Stimulated activated CD4-positive, alpha-beta T cell treated with anti-CD3 and anti-CD28 coated beads, Interleukin-15, amount 100 ng/mL, for 1 hour (primary cell): ENCODE data around the gene KRT1.

Experiments
- DNase-seq, 2 donors: peaks; one replicate each; pipeline ENCODE4 v3.0.0-alpha.2; 2020; ENCODE audit warnings: low read depth in 1 of 2, low spot score in 1 of 2

Gene KRT1

DNA sequence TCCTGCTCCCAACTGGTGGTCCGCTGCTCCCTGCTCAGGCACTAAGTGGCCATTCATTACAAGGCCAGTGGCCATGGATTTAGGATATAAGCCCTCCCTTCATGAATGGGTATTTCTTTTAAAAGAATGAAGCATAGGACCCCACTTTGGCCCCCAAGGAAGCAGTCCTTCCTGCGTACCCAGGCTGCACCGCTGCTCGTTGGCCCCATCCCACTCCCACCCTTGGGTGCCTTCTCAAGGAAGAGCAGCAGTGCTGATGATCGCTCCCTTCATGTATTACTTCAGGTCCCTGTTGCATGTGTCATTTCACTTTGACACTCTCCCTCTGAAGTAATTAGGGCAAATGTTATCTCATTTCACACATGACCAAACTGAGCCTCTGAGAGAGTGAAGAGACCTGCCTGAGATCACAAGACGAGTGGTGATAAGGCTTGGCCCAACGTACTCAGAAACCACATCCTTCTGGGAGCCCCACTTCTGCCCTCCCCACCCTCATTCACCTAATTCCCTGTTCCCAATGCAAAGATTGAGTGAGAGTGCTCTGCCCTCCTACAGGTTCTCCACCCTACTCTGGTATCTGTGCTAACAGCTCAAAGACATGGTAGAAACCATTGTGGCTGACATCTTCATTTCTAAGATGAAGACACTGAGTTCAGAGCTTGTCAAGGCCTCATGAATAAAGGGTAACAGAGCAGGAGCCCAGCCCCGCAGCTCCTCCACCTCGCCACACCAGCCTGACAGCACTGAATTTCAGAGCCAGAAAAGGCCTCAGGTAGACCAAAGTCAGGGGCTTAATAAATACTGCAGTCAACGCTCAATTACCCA lies 17.9 kb downstream of the KRT1 start:
- no peak for DNase-seq

DNA sequence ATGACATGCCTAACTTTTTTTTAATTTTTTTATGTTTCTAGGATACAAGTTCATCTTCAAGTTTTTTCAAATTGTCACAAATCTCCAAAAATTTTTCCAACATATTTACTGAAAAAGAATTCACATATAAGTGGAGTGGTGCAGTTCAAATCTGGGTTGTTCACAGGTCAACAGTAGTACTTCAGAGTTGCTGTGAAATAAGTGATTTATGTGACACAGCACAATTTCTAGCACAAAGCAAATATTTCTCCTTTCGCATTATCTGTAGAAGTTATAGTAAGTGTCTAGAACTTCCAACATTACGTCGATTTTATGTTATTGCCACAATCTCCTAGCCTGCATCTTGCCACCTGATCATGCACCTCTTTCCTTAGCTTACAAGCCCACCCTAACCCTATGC lies 18.5 kb downstream of the KRT1 start:
- DNase-seq: no peak

DNA sequence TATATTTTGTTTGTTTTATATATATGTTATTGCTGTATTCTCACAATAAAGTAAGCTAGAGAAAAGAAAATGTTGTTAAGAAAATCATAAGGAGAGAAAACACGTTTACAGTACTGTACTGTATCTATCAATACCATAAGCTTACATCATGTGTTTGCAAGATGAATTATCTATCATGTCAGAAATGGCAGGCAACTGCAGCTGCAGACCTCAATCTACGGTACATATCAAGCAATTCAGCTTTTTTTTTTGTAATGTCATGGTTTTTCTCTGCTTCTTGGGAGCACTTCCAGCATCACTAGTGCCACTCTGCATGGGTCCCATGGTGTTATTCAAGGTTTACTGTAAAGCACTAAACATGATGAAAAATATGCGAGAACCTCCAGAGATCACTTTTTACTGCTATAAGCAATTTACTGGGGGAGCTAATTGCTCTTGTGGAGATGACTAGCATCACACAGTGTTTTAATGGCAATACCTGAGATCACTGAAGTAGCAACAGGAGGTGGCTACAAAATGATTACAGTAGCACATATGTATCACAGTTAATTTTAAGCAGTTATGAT lies 19.2 kb downstream of the KRT1 start:
- DNase-seq: no peak

DNA sequence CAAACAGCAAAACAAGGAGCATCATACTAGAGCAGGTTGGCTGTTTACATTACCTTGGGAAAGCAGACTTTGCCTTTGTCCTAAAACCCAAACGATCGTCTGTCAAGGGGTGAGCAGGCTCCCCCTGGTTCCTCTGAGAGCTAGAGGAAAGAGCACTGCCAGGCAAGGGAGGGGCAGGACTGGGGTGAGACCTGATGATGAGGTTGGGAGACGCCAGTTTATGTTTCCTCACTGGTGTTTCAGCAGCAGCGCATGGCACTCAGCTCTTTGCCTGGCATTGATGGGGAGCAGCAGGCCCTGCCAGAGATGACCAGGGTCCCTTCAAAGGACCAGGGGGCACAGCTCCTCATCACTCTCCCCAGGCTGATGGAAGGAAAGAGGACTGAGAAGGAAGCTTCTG lies 20.3 kb downstream of the KRT1 start:
- DNase-seq: no peak

DNA sequence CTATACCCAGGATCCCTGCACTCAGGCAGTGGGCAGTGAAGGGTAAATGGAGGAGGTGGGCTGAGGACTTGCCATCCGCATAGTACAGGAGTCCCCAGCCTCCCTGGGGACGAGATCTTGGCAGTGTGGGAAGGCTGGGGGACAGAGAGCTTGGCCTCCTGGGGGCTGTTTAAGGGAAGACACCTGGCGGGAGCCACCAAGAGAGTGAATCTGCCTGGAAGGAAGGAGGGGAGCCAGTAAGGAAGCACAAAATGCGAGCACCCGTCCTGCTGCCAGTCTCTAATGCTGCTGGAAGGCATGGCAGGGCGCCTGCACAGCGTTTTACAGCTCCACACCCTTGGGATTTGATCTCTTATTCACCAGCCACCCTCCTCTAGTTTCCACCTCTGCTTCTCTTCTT lies 20.8 kb downstream of the KRT1 start:
- no peak for DNase-seq

DNA sequence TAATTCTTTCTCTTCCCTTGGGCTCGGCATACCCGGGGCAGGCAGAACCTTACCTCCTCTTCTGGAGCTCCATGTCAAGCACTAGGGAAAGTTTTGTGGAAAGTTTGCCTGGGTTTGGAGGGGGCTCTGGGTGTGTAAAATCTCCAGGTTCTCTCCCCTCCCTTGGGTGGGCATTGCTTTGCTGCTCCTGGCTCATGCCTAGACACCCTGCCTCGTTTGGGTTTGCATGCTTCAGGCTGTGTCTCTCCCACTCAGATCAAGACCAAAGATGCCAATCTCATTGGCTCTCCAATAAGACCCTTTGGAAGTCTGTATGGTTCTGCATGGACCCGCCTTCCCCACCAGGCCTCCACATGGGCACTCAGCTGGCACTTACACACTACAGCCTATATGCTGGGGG lies 22.0 kb downstream of the KRT1 start:
- DNase-seq: no peak

DNA sequence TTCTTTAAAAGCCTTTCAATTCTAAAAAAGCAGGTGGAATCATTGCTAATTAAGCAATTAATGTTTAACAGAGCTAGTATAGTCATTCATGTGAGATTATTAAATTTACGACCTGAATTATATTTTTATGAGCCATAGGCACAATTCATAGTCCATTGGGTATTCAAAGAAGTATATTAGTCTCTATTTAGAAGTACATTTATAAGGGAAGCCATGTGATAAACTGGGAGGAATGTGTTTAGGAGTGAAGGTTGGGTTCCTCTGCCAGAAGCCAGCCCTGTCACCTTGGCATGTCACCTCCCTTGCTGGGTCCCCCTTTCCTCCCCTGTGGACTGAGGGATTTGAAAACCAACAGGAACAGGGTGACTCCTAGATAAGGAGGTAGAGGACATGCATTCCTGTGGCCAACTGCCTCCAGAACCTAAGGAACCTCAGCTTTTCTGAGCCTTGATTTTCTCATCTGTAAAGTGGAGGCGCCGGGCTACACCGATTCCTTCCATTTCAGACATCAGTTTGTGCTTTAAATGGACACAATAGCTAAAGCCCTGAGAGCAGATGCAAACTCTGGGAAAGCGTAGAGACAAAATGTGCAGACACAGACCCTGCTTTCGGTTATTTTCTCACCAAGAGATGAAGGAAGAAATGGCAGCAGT lies 22.8 kb downstream of the KRT1 start:
- no peak for DNase-seq

DNA sequence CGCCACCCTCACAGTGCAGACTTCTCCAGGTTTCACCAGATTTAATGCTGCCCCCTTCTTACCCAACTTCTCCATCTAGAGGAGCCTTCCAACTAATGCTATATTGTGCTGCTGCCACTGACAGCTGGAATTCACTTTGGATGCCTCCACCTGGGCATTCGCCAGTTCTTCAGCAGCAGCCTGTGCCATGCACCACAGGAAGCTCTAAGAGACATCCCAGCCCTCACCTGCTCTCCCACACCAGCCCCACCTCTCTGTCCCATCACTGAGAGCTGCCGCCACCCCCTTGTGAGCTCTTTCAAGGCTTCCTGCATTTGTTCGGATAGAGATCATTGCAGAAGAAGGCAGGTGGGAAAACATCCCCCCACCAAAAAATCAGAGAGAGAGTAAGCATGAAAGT lies 23.6 kb downstream of the KRT1 start:
- no peak for DNase-seq

DNA sequence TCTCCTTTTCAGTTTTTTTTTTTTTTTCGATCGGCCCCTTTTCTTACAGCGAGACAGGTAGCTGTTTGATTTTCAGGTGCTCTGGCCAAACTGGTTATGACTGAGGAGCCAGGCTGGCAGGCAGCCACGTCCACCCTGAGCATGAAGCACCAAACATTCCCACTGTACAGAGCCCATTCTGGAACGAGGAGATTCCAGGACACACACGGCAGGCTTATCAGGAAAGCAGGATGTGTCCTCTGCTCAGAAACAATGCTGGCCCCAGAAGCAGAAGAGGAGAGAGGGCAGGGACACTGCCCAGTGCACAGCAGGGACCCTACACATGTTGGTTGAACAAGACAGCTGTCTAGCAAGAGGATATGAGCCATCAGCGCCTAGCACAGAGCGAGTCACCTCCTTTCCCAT lies 24.5 kb downstream of the KRT1 start:
- DNase-seq: no peak

DNA sequence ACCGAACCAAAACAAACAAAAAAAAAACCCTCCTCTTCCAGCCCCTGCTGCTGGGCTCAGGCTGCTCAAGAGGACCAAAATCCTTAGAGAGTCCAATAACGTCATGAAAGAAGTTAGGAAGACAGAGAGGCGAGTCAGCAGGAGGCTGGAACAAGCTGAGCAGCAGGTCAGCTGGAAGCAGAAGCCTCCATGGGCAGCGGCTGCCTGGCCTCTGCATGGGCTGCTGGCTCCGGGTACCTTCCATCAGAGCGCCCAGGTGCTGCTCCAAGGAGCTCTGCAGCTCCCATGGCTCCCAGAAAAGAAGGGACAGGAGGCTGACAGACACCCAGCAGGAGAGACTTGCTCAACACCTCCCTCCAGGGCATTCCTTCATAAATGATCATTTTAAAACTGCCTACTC lies 25.0 kb downstream of the KRT1 start:
- no peak for DNase-seq

DNA sequence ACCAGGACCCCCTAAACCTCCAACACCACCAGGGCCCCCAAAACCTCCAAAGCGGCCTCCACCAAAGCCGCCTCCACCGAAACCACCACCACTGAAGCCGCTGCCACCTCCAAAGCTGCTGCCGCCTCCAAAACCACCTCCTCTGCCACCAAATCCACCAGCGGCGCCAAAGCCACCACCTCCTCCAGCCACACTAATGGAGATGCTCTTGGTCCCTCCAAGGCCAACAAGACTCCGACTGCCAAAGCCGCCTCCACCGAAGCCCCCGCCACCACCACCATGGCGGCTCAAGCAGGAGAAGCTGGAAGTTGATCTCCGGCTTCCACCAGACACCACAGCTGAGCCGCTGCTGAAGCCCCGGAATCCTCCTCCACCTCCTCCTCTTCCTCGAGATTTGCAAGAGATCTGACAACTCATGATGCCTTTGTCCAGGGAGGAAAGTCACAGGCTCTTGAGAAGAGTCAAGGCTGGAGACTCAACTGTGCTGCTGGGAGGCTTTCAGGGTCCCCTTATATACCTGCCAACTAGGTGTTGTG lies 28.4 kb downstream of the KRT1 start, which contains the start of gene KRT2:
KRT2 (minus strand) TSS at position 486 of the 536 bp plus-strand sequence; CDS start at position 417, 69 bp downstream.
- DNase-seq: no peak

DNA sequence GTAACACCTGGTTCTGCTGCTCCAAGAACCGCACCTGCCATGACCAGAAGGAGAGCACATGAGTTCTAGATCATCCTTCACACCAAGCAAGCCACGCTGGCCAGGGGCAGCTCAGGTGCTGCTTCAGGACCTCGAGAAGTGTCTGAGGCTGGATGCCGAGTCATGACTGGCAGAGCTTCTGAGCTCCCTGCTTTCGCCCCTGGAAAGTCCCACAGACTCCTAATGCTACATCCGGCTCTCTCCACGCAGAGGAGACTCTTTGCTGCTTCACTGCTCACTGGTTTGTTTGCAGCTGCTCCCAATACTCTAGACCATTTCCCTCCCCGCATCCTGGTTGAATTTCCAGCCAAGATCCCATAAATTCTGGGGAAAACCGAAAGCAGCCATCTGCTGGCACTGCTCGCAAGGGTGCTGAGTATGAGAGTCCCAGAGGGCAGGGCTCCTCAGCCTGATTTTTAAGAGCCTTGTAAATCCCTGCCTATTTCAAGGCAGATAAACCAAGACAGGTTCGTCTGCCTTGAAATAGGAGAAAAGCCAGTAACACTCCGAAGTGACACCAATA lies 29.6 kb downstream of the KRT1 start:
- DNase-seq: no peak

DNA sequence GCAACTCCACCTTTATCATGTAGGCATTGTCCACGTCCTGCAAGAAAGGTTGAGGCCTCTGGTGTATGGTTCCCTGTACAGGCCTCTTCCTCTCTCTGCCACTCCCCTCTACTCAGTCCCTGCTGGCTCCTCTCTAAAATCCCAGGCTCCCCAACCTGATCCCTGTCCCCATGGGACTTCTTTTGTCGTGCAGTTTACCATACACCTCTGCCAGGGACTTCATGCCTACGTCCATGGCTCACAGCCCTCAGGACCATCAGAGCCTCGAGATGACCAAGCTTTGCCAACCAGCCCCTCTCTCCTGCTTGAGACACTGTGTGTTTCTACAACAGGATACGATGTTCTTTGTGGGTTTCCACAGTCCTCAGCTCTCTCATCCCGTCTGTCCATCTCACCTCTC lies 31.1 kb downstream of the KRT1 start:
- DNase-seq: no peak

DNA sequence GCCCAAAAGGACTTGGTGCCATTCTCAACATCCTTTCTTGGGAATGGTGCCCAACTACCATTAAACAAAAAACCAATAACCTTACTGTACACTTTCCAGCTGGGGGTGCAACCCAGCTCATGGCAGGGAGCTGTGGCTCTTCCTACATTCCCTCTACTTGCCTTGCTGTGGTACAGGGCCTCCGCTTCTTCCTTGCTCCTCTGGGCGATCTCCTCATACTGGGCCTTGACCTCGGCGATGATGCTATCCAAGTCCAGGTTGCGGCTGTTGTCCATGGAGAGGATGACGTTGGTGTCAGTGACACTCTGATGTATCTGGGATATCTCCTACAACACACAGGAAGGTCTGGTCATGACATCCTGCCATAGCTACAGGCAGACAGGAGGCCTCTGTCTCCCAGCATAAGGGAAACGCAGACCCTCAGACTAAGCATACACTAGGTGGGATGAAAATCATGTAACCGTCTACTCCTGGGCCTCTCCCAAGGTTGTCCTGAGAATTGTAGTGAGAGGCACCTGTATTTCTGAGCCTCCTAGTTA lies 32.1 kb downstream of the KRT1 start:
- DNase-seq: no peak

DNA sequence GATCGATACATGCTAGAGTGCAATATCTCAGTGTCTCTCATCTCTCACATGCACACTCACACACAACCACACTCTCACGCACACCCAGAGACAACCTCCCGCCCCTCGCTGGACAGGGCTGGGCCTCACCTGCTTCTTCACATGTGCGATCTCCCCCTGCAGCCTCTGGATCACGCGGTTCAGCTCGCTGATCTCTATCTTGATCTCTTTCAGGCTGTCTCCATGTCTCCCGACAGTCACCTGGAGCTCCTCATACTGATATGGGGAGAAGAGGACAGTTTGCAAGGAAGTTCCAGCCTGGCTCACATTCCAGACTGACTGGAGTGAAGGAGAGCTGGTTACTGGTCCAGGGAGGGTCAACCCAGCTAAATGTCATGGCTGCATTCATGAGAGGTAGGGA lies 32.6 kb downstream of the KRT1 start:
- DNase-seq: no peak

DNA sequence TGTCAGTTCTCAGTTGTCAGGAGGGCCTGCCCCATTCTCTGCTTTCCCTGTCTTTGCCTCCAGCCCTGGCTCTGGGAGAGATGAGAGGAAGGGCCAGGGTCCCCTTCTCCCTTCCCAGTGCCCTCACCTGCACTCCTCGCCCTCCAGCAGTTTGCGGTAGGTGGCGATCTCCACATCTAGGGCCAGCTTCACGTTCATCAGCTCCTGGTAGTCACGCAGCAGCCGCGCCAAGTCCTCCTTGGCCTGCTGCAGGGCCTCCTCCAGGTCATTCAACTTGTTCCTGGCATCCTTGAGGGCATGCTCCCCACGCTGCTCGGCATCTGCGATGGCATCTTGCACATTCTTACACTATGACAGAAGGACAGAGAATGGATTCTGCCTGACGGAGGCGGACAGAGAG lies 33.6 kb downstream of the KRT1 start:
- no peak for DNase-seq

DNA sequence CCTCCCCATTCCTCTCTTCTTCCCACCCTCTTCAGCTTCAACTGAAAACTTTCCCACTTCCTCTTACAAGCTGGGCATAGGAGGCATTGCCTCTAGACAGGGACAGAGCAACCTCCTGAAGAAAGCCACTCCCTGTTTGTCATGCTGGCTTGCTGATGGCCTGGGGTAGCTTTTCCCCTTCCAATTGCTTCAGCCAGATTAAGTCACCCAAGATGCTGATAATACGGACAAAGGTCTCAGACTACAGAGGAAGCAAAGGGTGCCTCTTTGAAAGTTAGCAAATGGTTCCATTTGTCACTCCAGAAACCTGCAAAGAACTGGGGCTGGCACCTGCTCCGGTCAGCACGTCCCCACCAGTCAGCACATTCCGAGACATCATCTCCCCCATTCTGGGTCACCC lies 34.2 kb downstream of the KRT1 start:
- no peak for DNase-seq

DNA sequence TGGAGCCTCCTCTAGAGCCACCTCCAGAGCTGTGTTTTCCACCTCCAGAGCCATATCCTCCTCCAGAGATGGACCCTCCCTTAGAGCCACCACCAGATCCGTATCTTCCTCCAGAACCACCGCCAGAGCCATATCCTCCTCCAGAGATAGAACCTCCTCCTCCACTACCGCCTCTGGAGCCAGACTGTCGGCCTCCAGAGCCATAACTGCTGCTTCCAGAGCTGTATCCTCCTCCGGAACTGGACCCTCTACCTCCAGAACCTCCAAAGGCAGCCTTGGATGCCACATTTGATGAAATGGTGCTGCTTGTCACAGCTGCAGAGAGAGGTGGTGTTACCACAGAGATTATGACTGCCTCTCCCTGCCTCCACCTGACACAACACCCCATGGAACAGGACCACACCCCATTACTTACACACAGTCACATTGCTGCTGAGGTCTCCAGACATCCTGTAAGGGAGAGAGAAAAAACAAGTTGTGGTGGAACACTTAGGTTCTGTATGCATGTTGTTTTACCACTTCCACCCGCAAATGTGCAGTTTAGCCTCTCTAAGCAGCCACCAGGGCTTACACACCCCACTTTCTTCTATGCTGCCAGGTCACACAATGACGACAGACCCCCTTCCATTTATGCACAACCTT lies 35.0 kb downstream of the KRT1 start:
- DNase-seq: no peak

DNA sequence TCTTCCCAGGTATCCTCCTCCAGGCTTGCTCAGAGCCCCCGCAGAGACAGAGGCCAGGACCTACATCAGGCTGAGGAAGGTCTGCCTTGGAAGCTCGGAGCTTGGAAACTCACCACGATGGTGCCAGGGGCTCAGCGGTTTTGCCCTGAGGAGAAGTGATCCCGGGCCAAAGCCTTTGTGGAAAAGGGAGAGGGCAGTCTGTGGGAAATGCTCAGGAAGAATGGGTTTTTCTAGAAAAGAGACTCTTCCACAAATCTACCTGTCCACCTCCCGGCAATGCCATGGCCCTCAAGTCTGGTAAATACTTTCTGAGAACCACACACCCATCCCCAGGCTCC lies 36.2 kb downstream of the KRT1 start:
- DNase-seq: no peak

DNA sequence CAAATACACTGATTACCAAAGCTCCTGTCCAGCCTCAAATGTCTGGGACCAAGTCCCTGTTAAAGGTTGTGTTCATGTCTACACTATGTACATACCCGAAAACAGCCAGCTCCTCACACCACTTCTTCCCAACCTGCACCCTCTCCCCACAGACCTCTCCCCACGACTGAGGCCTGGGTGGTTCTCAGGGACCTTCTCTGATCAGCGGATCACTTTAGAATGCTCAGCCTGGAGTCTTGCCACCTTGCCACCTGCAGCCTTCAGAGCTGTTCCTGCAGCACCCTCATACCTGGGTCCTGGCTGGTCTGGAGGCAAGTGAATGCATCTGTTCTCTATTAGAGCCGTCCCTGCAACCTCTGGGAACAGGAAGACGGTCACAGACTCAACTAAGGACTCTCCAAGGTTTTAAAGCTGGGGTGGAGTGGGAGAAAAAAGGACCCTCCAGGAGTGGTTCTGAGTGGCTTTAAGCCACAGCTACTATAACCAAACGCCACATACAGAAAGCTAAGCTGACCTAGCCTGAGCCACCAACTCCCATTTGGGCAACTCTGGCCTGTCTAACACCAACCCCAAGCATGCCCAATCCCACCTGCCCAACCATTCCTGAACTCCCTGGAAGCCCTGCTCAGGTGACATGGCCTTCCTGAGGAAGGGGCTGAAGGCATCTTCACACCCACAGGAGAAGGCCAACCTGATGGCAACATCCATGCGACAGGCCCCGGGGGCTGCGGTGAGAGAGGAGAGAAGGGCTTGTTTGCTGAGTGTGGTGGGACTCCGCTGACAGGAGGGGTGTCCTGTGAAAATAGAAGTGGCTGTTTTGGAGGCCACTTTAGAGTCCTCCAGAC lies 36.8 kb downstream of the KRT1 start:
- DNase-seq: no peak
